Measurements from ENCODE around the gene ALLC. TPM values are rescaled to one million over a fixed set of nuclear protein-coding genes. Genes with fewer than 3 reads are reported as not detected.

ALLC gene
- total and polyA plus RNA-seq, 9 of the 15 experiments (the other 6 are each of a cell fraction or from before 2014, with no cell fraction given), result not detected

GRCh38 chr2:3747032-3747654, 89.1 kb downstream of the ALLC start (continued):
- TF ChIP-seq ZBTB17 (CRISPR knock-in tag; IDR thresholded peaks at IDR 0.05), result no peak
- no peak for TF ChIP-seq ZNF668 (CRISPR knock-in tag; IDR thresholded peaks at IDR 0.05)
- TF ChIP-seq SRF (CRISPR knock-in tag; IDR thresholded peaks at IDR 0.05), result no peak
- TF ChIP-seq ZNF354B (CRISPR knock-in tag; IDR thresholded peaks at IDR 0.05), result no peak
- no peak for TF ChIP-seq ZNF778 (CRISPR knock-in tag; IDR thresholded peaks at IDR 0.05)
- no peak for TF ChIP-seq SMARCB1 (IDR thresholded peaks at IDR 0.05; ENCODE audit: insufficient read length, low read depth)
- TF ChIP-seq RFX5 (IDR thresholded peaks at IDR 0.05; ENCODE audit: low read depth, low read length), result no peak

DNA sequence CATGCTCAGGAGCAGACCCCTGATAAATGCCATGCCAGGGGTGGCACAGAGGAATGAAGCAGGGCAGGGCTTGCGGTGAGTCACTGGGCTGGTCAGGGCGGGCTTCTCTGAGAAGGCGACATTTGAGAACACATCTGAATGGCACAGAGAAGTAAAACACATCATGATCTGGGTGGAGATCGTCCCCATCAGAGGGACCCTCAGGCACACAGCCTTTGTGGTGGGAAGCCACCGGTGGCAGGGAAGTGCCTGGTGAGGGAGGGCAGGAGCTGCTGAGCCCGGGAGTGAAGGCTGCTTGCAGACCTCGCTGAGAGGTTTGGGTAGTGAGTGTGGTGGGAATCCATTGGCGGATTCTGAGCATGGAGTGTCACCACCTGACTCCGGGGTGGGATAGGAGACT, 89.8 kb downstream of the ALLC start:
- intact Hi-C loops (cut with micrococcal nuclease), result no loop called here
- Histone ChIP-seq H3K9me1 (ENCODE audit: control insufficient read depth, insufficient read depth, low read length) (no peaks in the 10 kb centered on the region), H3K4me2 (ENCODE audit: insufficient read depth, low read length) (no peak overlapping the region), H3K27ac (ENCODE audit: extremely low read depth, low read depth, low read length) (no peak overlapping the region), H3K4me3 (no peak overlapping the region), H3K27me3 (ENCODE audit: control insufficient read depth in 2 of 2, insufficient read depth in 2 of 2, low read length in 2 of 2) (peaks cover 24 to 51% of the 10 kb centered on the region in 2 experiments), H4K20me1 (replicated peaks; ENCODE audit: control insufficient read depth, insufficient read depth, low read length) (no peaks in the 10 kb centered on the region), H3K9me3 (replicated peaks; ENCODE audit: control insufficient read depth, insufficient read depth, low read depth, low read length) (no peaks in the 10 kb centered on the region; the same call in 1 of the 2 replicates), H3K4me1 (replicated peaks in 1 of 2; ENCODE audit: control insufficient read depth in 2 of 2, insufficient read depth in 2 of 2, low read length in 2 of 2) (no peaks in the 10 kb centered on the region), H3K79me2 (ENCODE audit: control insufficient read depth, insufficient read depth, low read length) (no peaks in the 10 kb centered on the region), H3K36me3 (ENCODE audit: control insufficient read depth, insufficient read depth, low read length) (no peaks in the 10 kb centered on the region), H2AFZ (ENCODE audit: low read depth, low read length) (no peak overlapping the region), H3K9ac (ENCODE audit: insufficient read depth in 1 of 2, low read depth in 2 of 2, low read length in 2 of 2) (no peak overlapping the region)
- in situ Hi-C loops (cut with MboI), result no loop called here
- BruUV-seq (replicated peaks), result no TSS peak
- whole genome bisulfite sequencing (ENCODE audit: insufficient coverage, low coverage, missing lambda C conversion rate), result 0% methylated on average over 9 of the region's 9 CpGs
- ChIA-PET POLR2A (no interaction called here), CTCF (ENCODE audit: low intra/inter-chr PET ratio) (no interaction called here)
- FAIRE-seq, result no peak
- DNase-seq (ENCODE audit: extremely low read depth in 1 of 4, low spot score in 3 of 4), result no peak
- no peak for ATAC-seq
- no peak for TF ChIP-seq BMI1 (IDR thresholded peaks at IDR 0.05; ENCODE audit: low read length)
- TF ChIP-seq NFRKB (IDR thresholded peaks at IDR 0.05; ENCODE audit: low read depth), result no peak
- TF ChIP-seq PHF21A (IDR thresholded peaks at IDR 0.05; ENCODE audit: borderline replicate concordance, low read depth), result no peak
- TF ChIP-seq PHF20 (IDR thresholded peaks at IDR 0.05; ENCODE audit: partially characterized antibody), result no peak
- no peak for TF ChIP-seq ZNF408 (CRISPR knock-in tag; IDR thresholded peaks at IDR 0.05; ENCODE audit: low read depth)
- TF ChIP-seq, protein P1, sequence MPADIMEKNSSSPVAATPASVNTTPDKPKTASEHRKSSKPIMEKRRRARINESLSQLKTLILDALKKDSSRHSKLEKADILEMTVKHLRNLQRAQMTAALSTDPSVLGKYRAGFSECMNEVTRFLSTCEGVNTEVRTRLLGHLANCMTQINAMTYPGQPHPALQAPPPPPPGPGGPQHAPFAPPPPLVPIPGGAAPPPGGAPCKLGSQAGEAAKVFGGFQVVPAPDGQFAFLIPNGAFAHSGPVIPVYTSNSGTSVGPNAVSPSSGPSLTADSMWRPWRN (IDR thresholded peaks at IDR 0.05; ENCODE audit: low read depth), result no peak
- TF ChIP-seq POLR2AphosphoS5 (IDR thresholded peaks at IDR 0.05; ENCODE audit: control insufficient read depth, insufficient read depth, low read depth, low read length), result no peak
- TF ChIP-seq HNRNPK (IDR thresholded peaks at IDR 0.05; ENCODE audit: low read depth, low read length, poor library complexity, severe bottlenecking), result no peak
- TF ChIP-seq, protein P2, sequence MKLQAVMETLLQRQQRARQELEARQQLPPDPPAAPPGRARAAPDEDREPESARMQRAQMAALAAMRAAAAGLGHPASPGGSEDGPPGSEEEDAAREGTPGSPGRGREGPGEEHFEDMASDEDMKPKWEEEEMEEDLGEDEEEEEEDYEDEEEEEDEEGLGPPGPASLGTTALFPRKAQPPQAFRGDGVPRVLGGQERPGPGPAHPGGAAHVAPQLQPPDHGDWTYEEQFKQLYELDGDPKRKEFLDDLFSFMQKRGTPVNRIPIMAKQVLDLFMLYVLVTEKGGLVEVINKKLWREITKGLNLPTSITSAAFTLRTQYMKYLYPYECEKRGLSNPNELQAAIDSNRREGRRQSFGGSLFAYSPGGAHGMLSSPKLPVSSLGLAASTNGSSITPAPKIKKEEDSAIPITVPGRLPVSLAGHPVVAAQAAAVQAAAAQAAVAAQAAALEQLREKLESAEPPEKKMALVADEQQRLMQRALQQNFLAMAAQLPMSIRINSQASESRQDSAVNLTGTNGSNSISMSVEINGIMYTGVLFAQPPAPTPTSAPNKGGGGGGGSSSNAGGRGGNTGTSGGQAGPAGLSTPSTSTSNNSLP (IDR thresholded peaks at IDR 0.05; ENCODE audit: borderline replicate concordance, low read depth, low read length), result no peak

Measured in K562 (cell line).